Type B pancreatic cell (in vitro differentiated cells): ENCODE measurements around the gene PLCB3. TPM values are rescaled to one million over a fixed set of nuclear protein-coding genes. Genes with fewer than 3 reads are reported as not detected.
A peak's percentile ranks its signal among the peaks of the same experiment; 100 is the strongest.

Source experiments
- DNase-seq: peaks from one replicate; pipeline ENCODE4 v3.0.0; 2021; ENCODE audit warnings: mixed read lengths; ENCODE audit not compliant: unreplicated experiment; ENCODE audit errors: extremely low spot score
- H3K27ac Mint-ChIP-seq: 2 replicates; pipeline ENCODE4 v1.8.0; 2021; ENCODE audit warnings: mild to moderate bottlenecking, mixed read lengths
- H3K27me3 Mint-ChIP-seq: 2 replicates; pipeline ENCODE4 v1.8.0; 2021; ENCODE audit warnings: mixed read lengths
- H3K36me3 Mint-ChIP-seq: 2 replicates; pipeline ENCODE4 v1.8.0; 2021; ENCODE audit warnings: mixed read lengths
- H3K4me1 Mint-ChIP-seq: one replicate; pipeline ENCODE4 v1.8.0; 2021; ENCODE audit warnings: mixed read lengths; ENCODE audit not compliant: unreplicated experiment
- H3K4me3 Mint-ChIP-seq: 2 replicates; pipeline ENCODE4 v1.8.0; 2021; ENCODE audit warnings: mild to moderate bottlenecking, mixed read lengths
- H3K9me3 Mint-ChIP-seq: 2 replicates; pipeline ENCODE4 v1.8.0; 2021; ENCODE audit warnings: mixed read lengths
- CTCF ChIP-seq: fragments of 200-600 bp; sonication (generic); conservative IDR thresholded peaks from 2 replicates; pipeline ENCODE4 v1.5.0; 2021; ENCODE audit warnings: antibody characterized with exemption, mild to moderate bottlenecking
- total RNA-seq: library from RNA; stranded (reverse); gene quantifications from 2 replicates; pipeline ENCODE4 v1.2.1, GENCODE V29; 2021; ENCODE audit warnings: low replicate concordance

Gene PLCB3
- total RNA-seq, 1 donor from 2014 or later, result 40.7 TPM

- Mint-ChIP-seq H3K27me3 (peaks cover 74% of the 10 kb centered on the region), H3K4me3 (peak overlapping the region; percentile 73), H3K27ac (no peak overlapping the region), H3K36me3 (no peaks in the 10 kb centered on the region), H3K4me1 (peaks cover 6% of the 10 kb centered on the region), H3K9me3 (no peaks in the 10 kb centered on the region)
- no peak for TF ChIP-seq CTCF
- DNase-seq, result no peak
These were observed 47.9 kb downstream of the PLCB3 start for GRCh38 chr11:64298966-64299846.

GRCh38 chr11:64299847-64300648 lies 48.7 kb downstream of the PLCB3 start, which contains the start of gene CATSPERZ:
TSS of gene CATSPERZ (plus strand) at chr11:64300358. CDS start at chr11:64300411, 53 bp downstream.
- Mint-ChIP-seq H3K27ac (peak within 1 kb of the TSS; percentile 76), H3K4me1 (peaks cover 9% of the 10 kb centered on the region), H3K27me3 (peaks cover 65% of the 10 kb centered on the region), H3K36me3 (no peaks in the 10 kb centered on the region), H3K9me3 (no peaks in the 10 kb centered on the region), H3K4me3 (peak within 1 kb of the TSS; percentile 80)
- TF ChIP-seq CTCF, result no peak
- DNase-seq, result no peak

GRCh38 chr11:64303109-64304031 lies 52.0 kb downstream of the PLCB3 start:
- H3K4me1 Mint-ChIP-seq, result peaks cover 20% of the 10 kb centered on the region
- peaks cover 32% of the 10 kb centered on the region for H3K27me3 Mint-ChIP-seq
- H3K9me3 Mint-ChIP-seq, result no peaks in the 10 kb centered on the region
- H3K4me3 Mint-ChIP-seq, result peak overlapping the region; percentile 93
- DNase-seq, result no peak
- H3K27ac Mint-ChIP-seq, result no peak overlapping the region
- H3K36me3 Mint-ChIP-seq, result no peaks in the 10 kb centered on the region
- TF ChIP-seq CTCF, result no peak

- TF ChIP-seq CTCF, result no peak
- Mint-ChIP-seq H3K4me3 (peak overlapping the region; percentile 93), H3K27me3 (peaks cover 26% of the 10 kb centered on the region), H3K36me3 (no peaks in the 10 kb centered on the region), H3K9me3 (no peaks in the 10 kb centered on the region), H3K27ac (peak overlapping the region; percentile 99), H3K4me1 (peaks cover 20% of the 10 kb centered on the region)
- no peak for DNase-seq
These were observed 52.6 kb downstream of the PLCB3 start for GRCh38 chr11:64304032-64304315.
